ENCODE measurements around the gene SAT1.

Gene SAT1

DNA sequence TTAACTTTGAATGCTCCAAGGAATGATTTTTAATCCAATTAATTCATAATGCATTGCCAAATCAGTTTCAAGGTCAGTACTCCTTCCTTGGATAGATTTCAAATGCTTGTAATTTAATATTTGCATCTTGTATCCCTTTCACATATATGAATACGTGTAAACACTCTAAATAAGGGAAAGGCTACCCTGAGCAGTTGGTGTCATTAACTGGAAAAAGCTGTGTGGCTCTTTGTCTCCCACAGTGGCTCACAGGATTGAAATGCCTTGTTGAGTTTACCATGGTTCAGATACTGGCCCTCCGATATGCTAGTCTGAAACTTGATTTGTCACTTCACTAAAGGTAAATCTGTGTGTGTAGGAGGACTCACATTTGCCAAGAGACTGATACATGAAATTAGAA, 23.2 kb upstream of the SAT1 start:
- Histone ChIP-seq H3K9me3 (replicated peaks; ENCODE audit: insufficient read depth, low read length) (no peaks in the 10 kb centered on the region), H3K36me3 (replicated peaks; ENCODE audit: insufficient read depth, low read length) (no peaks in the 10 kb centered on the region), H3K9me2 (replicated peaks; ENCODE audit: insufficient read depth, low read length) (no peaks in the 10 kb centered on the region), H3F3A (ENCODE audit: insufficient read depth, low read length) (no peaks in the 10 kb centered on the region), H4K20me1 (ENCODE audit: insufficient read depth, low read length) (no peaks in the 10 kb centered on the region), H3K27me3 (replicated peaks; ENCODE audit: insufficient read depth, low read length) (no peaks in the 10 kb centered on the region), H3K4me2 (ENCODE audit: low read depth, low read length) (no peak overlapping the region), H3K4me3 (ENCODE audit: low read length) (no peak overlapping the region), H3K9ac (ENCODE audit: low read length) (no peak overlapping the region), H3K27ac (ENCODE audit: low read length) (no peak overlapping the region), H3K4me1 (ENCODE audit: low read length) (no peaks in the 10 kb centered on the region), H3K79me2 (ENCODE audit: low read length) (no peaks in the 10 kb centered on the region), H2AFZ (ENCODE audit: low read length) (no peak overlapping the region)
- DNase-seq, result no peak
- TF ChIP-seq EZH2phosphoT487 (IDR thresholded peaks at IDR 0.05; ENCODE audit: low read length) (no peak), EZH2 (optimal IDR thresholded peaks at IDR 0.05; ENCODE audit: low read depth, low read length) (no peak)
- TF ChIP-seq, protein P1, sequence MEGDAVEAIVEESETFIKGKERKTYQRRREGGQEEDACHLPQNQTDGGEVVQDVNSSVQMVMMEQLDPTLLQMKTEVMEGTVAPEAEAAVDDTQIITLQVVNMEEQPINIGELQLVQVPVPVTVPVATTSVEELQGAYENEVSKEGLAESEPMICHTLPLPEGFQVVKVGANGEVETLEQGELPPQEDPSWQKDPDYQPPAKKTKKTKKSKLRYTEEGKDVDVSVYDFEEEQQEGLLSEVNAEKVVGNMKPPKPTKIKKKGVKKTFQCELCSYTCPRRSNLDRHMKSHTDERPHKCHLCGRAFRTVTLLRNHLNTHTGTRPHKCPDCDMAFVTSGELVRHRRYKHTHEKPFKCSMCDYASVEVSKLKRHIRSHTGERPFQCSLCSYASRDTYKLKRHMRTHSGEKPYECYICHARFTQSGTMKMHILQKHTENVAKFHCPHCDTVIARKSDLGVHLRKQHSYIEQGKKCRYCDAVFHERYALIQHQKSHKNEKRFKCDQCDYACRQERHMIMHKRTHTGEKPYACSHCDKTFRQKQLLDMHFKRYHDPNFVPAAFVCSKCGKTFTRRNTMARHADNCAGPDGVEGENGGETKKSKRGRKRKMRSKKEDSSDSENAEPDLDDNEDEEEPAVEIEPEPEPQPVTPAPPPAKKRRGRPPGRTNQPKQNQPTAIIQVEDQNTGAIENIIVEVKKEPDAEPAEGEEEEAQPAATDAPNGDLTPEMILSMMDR (IDR thresholded peaks at IDR 0.05; ENCODE audit: low read length), result no peak

DNA sequence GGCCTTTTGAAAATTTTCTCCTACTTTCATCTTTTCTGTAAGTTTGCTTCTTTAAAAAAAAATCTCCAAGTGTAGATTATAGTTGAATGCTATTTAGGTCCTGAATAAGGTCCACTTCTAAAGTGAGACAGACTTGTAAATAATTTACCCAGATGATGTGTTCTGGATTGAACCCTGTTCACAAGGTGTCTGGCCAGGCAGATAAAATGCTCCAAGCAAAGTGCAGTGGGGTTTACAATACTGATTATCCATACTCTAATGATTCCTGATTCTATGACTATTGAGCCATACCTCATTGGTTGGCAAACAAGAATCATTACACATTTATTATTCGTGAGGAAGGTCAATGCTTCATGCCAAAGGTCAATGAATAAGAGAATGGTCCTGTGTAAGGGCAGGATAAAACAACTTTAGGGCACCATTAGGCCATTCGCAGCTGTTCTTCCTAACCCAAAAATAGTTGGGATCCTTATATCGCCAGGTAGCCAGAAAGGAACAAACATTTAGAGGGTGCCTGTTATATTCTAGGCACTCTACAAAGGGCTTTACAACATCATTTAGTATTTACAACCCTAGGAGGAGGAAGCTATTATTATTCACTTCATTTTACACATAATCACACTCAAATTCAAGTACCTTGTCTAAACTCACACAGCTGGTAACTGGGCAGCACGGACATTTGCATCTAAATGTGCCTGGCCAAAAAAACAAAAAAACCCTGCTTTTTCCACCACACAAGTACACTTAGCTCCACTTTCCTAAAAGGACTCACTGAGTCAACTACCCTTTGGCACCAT, 18.6 kb upstream of the SAT1 start:
- Histone ChIP-seq H3K4me1 (ENCODE audit: low read length) (no peaks in the 10 kb centered on the region), H3F3A (ENCODE audit: insufficient read depth, low read length) (no peaks in the 10 kb centered on the region), H3K9me2 (replicated peaks; ENCODE audit: insufficient read depth, low read length) (no peaks in the 10 kb centered on the region), H3K9me3 (replicated peaks; ENCODE audit: insufficient read depth, low read length) (no peaks in the 10 kb centered on the region), H3K36me3 (replicated peaks; ENCODE audit: insufficient read depth, low read length) (no peaks in the 10 kb centered on the region), H3K9ac (ENCODE audit: low read length) (no peak overlapping the region), H2AFZ (ENCODE audit: low read length) (no peak overlapping the region), H4K20me1 (ENCODE audit: insufficient read depth, low read length) (no peaks in the 10 kb centered on the region), H3K27ac (ENCODE audit: low read length) (no peak overlapping the region), H3K4me3 (ENCODE audit: low read length) (no peak overlapping the region), H3K79me2 (ENCODE audit: low read length) (no peaks in the 10 kb centered on the region), H3K4me2 (ENCODE audit: low read depth, low read length) (no peak overlapping the region), H3K27me3 (replicated peaks; ENCODE audit: insufficient read depth, low read length) (no peaks in the 10 kb centered on the region)
- TF ChIP-seq, protein P1 (IDR thresholded peaks at IDR 0.05; ENCODE audit: low read length), result no peak
- TF ChIP-seq EZH2phosphoT487 (IDR thresholded peaks at IDR 0.05; ENCODE audit: low read length), result no peak
- no peak for TF ChIP-seq EZH2 (optimal IDR thresholded peaks at IDR 0.05; ENCODE audit: low read depth, low read length)
- DNase-seq, result no peak

DNA sequence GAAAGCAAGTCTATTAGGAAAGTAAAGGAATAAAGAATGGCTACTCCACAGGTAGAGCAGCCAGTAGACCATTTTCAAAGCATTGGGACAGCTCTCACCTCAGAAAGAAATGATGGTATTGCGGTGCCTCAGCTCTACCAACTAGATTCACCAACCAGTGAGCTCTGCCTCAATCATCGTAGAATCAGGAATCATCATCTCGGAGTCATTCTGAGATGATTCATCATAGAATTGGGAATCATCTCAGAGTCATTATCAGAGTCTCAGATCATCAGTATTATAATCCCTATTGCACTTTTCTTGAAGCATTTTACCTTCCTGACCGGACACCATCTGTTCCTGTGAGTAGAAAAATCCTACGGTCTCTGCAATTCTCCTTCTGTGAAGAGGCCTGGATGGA, 17.5 kb upstream of the SAT1 start:
- H3K9me3 ChIP-seq (replicated peaks; ENCODE audit: insufficient read depth, low read length), result no peaks in the 10 kb centered on the region
- H3K4me2 ChIP-seq (ENCODE audit: low read depth, low read length), result no peak overlapping the region
- DNase-seq, result no peak
- H3K4me1 ChIP-seq (ENCODE audit: low read length), result no peaks in the 10 kb centered on the region
- H3K27me3 ChIP-seq (replicated peaks; ENCODE audit: insufficient read depth, low read length), result no peaks in the 10 kb centered on the region
- no peak overlapping the region for H3K9ac ChIP-seq (ENCODE audit: low read length)
- no peaks in the 10 kb centered on the region for H3K36me3 ChIP-seq (replicated peaks; ENCODE audit: insufficient read depth, low read length)
- H3F3A ChIP-seq (ENCODE audit: insufficient read depth, low read length), result no peaks in the 10 kb centered on the region
- no peak overlapping the region for H3K27ac ChIP-seq (ENCODE audit: low read length)
- no peak overlapping the region for H3K4me3 ChIP-seq (ENCODE audit: low read length)
- H3K9me2 ChIP-seq (replicated peaks; ENCODE audit: insufficient read depth, low read length), result no peaks in the 10 kb centered on the region
- no peaks in the 10 kb centered on the region for H3K79me2 ChIP-seq (ENCODE audit: low read length)
- no peak for TF ChIP-seq EZH2 (optimal IDR thresholded peaks at IDR 0.05; ENCODE audit: low read depth, low read length)
- TF ChIP-seq EZH2phosphoT487 (IDR thresholded peaks at IDR 0.05; ENCODE audit: low read length), result no peak
- TF ChIP-seq, protein P1 (IDR thresholded peaks at IDR 0.05; ENCODE audit: low read length), result no peak
- no peaks in the 10 kb centered on the region for H4K20me1 ChIP-seq (ENCODE audit: insufficient read depth, low read length)
- no peak overlapping the region for H2AFZ ChIP-seq (ENCODE audit: low read length)

All from MM.1S (cell line).